HL-60 (cell line): ENCODE results near the gene KCNIP2.

ENCODE experiments used
- GABPA ChIP-seq: IDR thresholded peaks from 2 replicates; pipeline ENCODE4 v1.6.1; 2012; ENCODE audit warnings: low read depth
- POLR2AphosphoS5 ChIP-seq: IDR thresholded peaks from 2 replicates; pipeline ENCODE4 v1.6.1; 2012; ENCODE audit warnings: low read depth
- REST ChIP-seq: IDR thresholded peaks from 2 replicates; pipeline ENCODE4 v1.6.1; 2012; ENCODE audit warnings: low read depth; ENCODE audit not compliant: insufficient replicate concordance
- TF ChIP-seq, protein P1 (sequence below): IDR thresholded peaks from one replicate; pipeline ENCODE4 v1.5.1; 2011; ENCODE audit warnings: low read length, control low read depth, inconsistent platforms; ENCODE audit not compliant: insufficient read depth

DNA sequence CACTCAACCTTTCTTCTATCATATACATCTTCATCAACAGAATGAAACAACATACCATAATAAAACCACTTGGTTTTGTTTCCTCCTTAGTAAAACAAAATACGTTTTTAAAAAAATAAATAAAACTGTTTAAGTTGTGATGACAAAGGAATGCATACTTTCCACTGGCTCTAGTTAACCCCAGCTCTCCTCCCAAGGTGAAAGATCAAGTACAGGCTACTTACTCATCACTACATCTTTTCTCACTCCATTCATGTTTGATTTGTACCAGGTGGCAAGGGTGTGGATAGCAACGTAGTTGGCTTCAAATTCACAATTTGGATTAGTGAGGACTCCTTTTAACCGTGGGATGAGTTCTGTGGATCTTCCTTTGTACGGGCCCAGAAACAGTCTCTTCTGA is 40.1 kb downstream of the KCNIP2 start:
- TF ChIP-seq, protein P1, sequence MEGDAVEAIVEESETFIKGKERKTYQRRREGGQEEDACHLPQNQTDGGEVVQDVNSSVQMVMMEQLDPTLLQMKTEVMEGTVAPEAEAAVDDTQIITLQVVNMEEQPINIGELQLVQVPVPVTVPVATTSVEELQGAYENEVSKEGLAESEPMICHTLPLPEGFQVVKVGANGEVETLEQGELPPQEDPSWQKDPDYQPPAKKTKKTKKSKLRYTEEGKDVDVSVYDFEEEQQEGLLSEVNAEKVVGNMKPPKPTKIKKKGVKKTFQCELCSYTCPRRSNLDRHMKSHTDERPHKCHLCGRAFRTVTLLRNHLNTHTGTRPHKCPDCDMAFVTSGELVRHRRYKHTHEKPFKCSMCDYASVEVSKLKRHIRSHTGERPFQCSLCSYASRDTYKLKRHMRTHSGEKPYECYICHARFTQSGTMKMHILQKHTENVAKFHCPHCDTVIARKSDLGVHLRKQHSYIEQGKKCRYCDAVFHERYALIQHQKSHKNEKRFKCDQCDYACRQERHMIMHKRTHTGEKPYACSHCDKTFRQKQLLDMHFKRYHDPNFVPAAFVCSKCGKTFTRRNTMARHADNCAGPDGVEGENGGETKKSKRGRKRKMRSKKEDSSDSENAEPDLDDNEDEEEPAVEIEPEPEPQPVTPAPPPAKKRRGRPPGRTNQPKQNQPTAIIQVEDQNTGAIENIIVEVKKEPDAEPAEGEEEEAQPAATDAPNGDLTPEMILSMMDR: no peak
- TF ChIP-seq REST (no peak), POLR2AphosphoS5 (no peak), GABPA (no peak)
